GM12873 (cell line): ENCODE measurements around the gene MTMR4.

Experiments used
- CTCF ChIP-seq: IDR thresholded peaks from 2 replicates; pipeline ENCODE4 v1.5.1; 2012; ENCODE audit warnings: low read depth, mild to moderate bottlenecking, moderate library complexity, low read length, control low read depth; ENCODE audit not compliant: insufficient read depth; ENCODE audit errors: missing control alignments

The MTMR4 gene

GRCh38 chr17:58537266-58537665, 22.8 kb upstream of the MTMR4 start:
- no peak for TF ChIP-seq CTCF

GRCh38 chr17:58536542-58536941, 22.1 kb upstream of the MTMR4 start:
- no peak for TF ChIP-seq CTCF

GRCh38 chr17:58535431-58535830, 21.0 kb upstream of the MTMR4 start:
- no peak for TF ChIP-seq CTCF

- TF ChIP-seq CTCF: no peak
Measured at GRCh38 chr17:58534901-58535421, 20.5 kb upstream of the MTMR4 start.

GRCh38 chr17:58534331-58534730, 19.9 kb upstream of the MTMR4 start:
- TF ChIP-seq CTCF: peak; percentile 16

GRCh38 chr17:58533616-58534188, 19.3 kb upstream of the MTMR4 start:
- TF ChIP-seq CTCF: no peak

GRCh38 chr17:58532555-58532951, 18.1 kb upstream of the MTMR4 start:
- TF ChIP-seq CTCF: no peak
